ENCODE results near the gene SLC2A6.

SLC2A6 gene

GRCh38 chr9:133515240-133515610, 36.3 kb upstream of the SLC2A6 start:
- no peak for DNase-seq

GRCh38 chr9:133514460-133515239, 35.8 kb upstream of the SLC2A6 start:
- no peak for DNase-seq

GRCh38 chr9:133513214-133514100, 34.6 kb upstream of the SLC2A6 start:
- DNase-seq: no peak

GRCh38 chr9:133512253-133513213, 33.6 kb upstream of the SLC2A6 start:
- no peak for DNase-seq

- DNase-seq: no peak
Measured at GRCh38 chr9:133511607-133512006, 32.7 kb upstream of the SLC2A6 start.

- no peak for DNase-seq
Measured at GRCh38 chr9:133510926-133511505, 32.1 kb upstream of the SLC2A6 start.

- no peak for DNase-seq
Measured at GRCh38 chr9:133509179-133510083, 30.5 kb upstream of the SLC2A6 start.

- no peak for DNase-seq
Measured at GRCh38 chr9:133508046-133508445, 29.1 kb upstream of the SLC2A6 start.

GRCh38 chr9:133507246-133507965, 28.5 kb upstream of the SLC2A6 start:
- no peak for DNase-seq

- DNase-seq: no peak
Measured at GRCh38 chr9:133506653-133507038, 27.7 kb upstream of the SLC2A6 start.

- DNase-seq: no peak
Measured at GRCh38 chr9:133505901-133506652, 27.2 kb upstream of the SLC2A6 start.

GRCh38 chr9:133505186-133505830, 26.4 kb upstream of the SLC2A6 start:
- no peak for DNase-seq

GRCh38 chr9:133502112-133502511, 23.2 kb upstream of the SLC2A6 start:
- no peak for DNase-seq

GRCh38 chr9:133499892-133500270, 21.0 kb upstream of the SLC2A6 start:
- no peak for DNase-seq

- no peak for DNase-seq
Measured at GRCh38 chr9:133499132-133499891, 20.4 kb upstream of the SLC2A6 start.

- DNase-seq: no peak
Measured at GRCh38 chr9:133496861-133497842, 18.3 kb upstream of the SLC2A6 start.

All from activated naive CD4-positive, alpha-beta T cell treated with anti-CD3 and anti-CD28 coated beads, Interleukin-2, amount 50 U/mL, for 16 hours (primary cell).